ENCODE measurements around the gene RNF151.
"Not testable (repeated sequence)": the region's sequence is repeated elsewhere in the genome, so short reads cannot be mapped to it uniquely, and the experiment has no call there.

RNF151 gene

DNA sequence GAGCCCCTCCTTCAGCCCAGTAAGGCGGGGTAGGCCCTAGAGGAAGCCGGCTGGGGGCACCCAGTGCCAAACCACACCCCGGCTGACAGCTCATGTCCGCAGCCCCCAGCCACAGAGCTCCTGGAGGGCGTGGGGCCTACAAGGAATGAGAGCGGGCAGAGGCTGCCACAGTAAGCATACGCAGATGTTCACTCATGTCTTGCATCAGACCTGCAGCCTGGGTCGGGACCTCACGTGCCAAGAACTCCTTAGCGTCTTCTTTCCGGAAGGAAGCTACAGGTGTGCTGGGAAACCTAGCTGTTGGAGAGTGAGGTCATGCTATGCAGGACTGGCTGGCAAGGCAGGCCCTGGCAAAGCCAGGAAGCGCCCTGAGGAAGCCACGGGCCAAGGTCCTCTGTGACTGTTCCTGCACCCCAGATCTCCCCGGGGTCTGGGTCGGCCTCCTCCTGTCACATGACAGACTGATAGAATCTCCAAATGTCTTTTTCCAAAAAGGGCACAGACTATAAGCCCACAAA is 41.4 kb downstream of the RNF151 start:
- no peak for DNase-seq

GRCh38 chr16:2008631-2009163 is 42.0 kb downstream of the RNF151 start:
- DNase-seq, result no peak

GRCh38 chr16:2009164-2009711 is 42.6 kb downstream of the RNF151 start:
- peak in 1 of 14 donors; percentile 35 for DNase-seq

DNA sequence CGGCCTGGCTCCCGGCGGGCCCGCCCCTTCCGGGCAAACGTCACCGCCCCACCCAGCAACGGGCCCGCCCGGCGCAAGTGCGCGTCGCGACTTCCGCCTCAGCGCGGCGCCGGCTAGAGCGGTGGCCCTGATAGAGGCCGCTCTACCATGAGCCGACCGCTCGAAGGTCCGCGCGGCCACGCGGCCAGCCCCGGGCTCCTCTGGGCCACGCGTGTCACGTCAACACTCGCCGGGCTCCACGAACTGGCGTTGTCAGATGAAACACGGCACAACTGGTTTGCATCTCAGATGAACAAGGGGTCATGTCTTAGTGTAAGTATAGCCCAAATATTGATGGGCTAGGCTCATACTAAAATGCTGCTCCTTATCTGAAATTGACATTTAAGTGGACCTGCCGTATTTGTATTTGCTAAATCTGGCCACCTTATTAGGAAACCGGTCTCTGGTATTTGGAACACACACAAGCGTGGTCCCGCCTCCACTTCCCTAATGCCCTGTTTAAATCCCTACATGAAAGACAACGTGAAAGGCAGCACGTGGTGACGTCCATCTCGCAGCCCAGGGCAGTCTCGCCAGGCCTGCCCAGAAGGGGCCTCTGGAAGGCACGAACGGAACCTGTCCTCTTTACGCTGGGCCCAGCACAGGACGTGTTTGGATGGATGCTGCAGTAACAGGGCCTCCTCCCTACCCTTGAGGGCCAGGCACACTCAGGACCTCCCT is 43.3 kb downstream of the RNF151 start, which contains the start of gene ZNF598:
Gene ZNF598, minus strand, starts transcription at position 31 of the 720 bp plus-strand sequence.
- DNase-seq, result peak in 13 of 14 donors; percentile 32 to 88 (median 68)

DNA sequence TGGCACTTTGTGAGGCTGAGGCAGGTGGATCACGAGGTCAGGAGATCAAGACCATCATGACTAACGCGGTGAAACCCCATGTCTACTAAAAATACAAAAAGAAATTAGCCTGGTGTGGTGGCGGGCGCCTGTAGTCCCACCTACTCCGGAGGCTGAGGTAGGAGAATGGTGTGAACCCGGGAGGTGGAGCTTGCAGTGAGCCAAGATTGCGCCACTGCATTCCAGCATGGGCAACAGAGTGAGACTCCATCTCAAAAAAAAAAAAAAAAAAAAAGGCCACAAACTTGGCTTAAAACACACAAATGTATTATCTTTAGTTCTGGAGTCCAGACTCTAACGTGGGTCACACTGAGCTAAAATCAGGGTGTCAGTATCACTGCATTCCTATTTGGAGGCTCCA is 45.1 kb downstream of the RNF151 start:
- not testable (repeated sequence) for DNase-seq

GRCh38 chr16:2013527-2013926 is 46.9 kb downstream of the RNF151 start:
- DNase-seq, result no peak

DNA sequence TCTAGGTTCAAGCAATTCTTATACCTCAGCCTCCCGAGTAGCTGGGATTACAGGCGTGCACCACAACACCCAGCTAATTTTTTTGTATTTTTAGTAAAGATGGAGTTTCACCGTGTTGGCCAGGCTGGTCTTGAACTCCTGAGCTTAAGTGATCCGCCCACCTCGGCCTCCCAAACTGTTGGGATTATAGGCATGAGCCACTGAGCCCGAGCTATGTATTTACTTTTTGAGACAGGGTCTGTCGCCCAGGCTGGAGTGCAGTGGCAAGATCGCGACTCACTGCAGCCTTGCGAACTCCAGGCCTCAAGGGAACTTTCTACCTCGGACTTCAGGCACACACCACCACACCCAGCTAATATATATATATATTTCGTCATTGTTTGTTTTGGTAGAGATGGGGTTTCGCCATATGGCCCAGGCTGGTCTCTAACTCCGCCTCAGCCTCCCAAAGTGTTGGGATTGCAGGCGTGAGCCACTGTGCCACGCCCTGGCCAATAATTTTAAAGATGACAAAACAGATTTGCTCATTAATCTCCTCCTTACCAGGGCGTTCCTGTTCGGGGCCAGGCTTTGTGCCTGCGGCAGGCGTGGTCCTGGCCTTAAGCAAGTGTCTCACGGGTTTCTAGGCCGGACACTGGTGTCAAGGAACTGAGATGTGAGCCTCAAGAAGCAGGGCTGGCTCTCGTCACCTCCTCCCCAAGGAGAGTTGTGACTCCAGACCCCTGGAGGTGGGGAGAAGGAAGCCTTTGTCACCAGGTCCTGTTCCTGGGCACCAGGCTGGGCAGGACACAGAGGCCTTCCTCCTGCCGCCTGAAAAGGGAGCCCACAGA is 48.7 kb downstream of the RNF151 start:
- DNase-seq, result no peak

- DNase-seq, result no peak
Measured at GRCh38 chr16:2015947-2016208, 49.2 kb downstream of the RNF151 start.

DNA sequence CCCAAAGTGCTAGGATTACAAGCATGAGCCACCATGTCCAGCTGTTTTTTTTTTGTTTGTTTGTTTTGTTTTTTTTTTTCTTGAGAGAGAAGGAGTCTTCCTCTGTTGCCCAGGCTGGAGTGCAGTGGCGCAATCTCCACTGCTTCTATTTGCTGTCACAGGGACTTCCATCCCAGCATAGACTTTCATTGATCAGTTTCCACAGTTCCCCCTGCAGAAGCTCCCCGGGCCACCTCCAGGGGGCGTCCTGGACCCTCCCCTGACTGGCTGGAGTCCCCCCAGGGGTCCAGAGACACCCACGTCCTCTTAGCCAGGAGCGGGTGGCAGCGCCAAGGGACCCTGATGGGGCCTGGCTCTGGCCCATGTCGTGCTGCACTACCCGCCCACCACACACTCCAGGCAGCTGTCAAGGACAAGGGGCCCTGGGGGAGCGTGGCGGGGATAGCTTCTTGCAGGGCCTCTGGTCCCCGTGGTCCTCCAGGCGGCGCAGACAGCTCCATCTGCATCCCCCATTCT is 49.8 kb downstream of the RNF151 start:
- DNase-seq, result no peak
